ENCODE data around the gene ALK.

Gene ALK

GRCh38 chr2:29367986-29368658 lies 553.3 kb downstream of the ALK start:
- Histone ChIP-seq H4K20me1 (ENCODE audit: insufficient read depth) (no peaks in the 10 kb centered on the region), H3K4me1 (ENCODE audit: low read depth, poor library complexity, severe bottlenecking) (no peaks in the 10 kb centered on the region), H3K36me3 (ENCODE audit: insufficient read depth) (no peaks in the 10 kb centered on the region), H3K4me3 (IDR thresholded peaks at IDR 0.05; ENCODE audit: insufficient read depth, low read depth, low read length) (no peak overlapping the region), H3K79me2 (ENCODE audit: insufficient read depth, low read depth) (no peaks in the 10 kb centered on the region), H3K27me3 (ENCODE audit: insufficient read depth, low read depth) (no peaks in the 10 kb centered on the region), H2AFZ (ENCODE audit: low read depth) (no peak overlapping the region), H3K27ac (no peak overlapping the region), H3K4me2 (no peak overlapping the region), H3K9ac (no peak overlapping the region)
- no peak for TF ChIP-seq CTCF (conservative IDR thresholded peaks at IDR 0.05; ENCODE audit: low read depth, low read length)

GRCh38 chr2:29363111-29363510 lies 558.3 kb downstream of the ALK start:
- H2AFZ ChIP-seq (ENCODE audit: low read depth): no peak overlapping the region
- no peak overlapping the region for H3K4me3 ChIP-seq (IDR thresholded peaks at IDR 0.05; ENCODE audit: insufficient read depth, low read depth, low read length)
- H4K20me1 ChIP-seq (ENCODE audit: insufficient read depth): no peaks in the 10 kb centered on the region
- no peaks in the 10 kb centered on the region for H3K27me3 ChIP-seq (ENCODE audit: insufficient read depth, low read depth)
- TF ChIP-seq CTCF (conservative IDR thresholded peaks at IDR 0.05; ENCODE audit: low read depth, low read length): no peak
- no peaks in the 10 kb centered on the region for H3K36me3 ChIP-seq (ENCODE audit: insufficient read depth)
- no peaks in the 10 kb centered on the region for H3K4me1 ChIP-seq (ENCODE audit: low read depth, poor library complexity, severe bottlenecking)
- H3K4me2 ChIP-seq: no peak overlapping the region
- H3K9ac ChIP-seq: no peak overlapping the region
- no peak overlapping the region for H3K27ac ChIP-seq
- no peaks in the 10 kb centered on the region for H3K79me2 ChIP-seq (ENCODE audit: insufficient read depth, low read depth)

- H4K20me1 ChIP-seq (ENCODE audit: insufficient read depth): no peaks in the 10 kb centered on the region
- no peaks in the 10 kb centered on the region for H3K36me3 ChIP-seq (ENCODE audit: insufficient read depth)
- no peak overlapping the region for H3K27ac ChIP-seq
- H2AFZ ChIP-seq (ENCODE audit: low read depth): no peak overlapping the region
- no peak overlapping the region for H3K4me2 ChIP-seq
- no peak overlapping the region for H3K4me3 ChIP-seq (IDR thresholded peaks at IDR 0.05; ENCODE audit: insufficient read depth, low read depth, low read length)
- TF ChIP-seq CTCF (conservative IDR thresholded peaks at IDR 0.05; ENCODE audit: low read depth, low read length): no peak
- no peaks in the 10 kb centered on the region for H3K79me2 ChIP-seq (ENCODE audit: insufficient read depth, low read depth)
- no peak overlapping the region for H3K9ac ChIP-seq
- H3K27me3 ChIP-seq (ENCODE audit: insufficient read depth, low read depth): no peaks in the 10 kb centered on the region
- H3K4me1 ChIP-seq (ENCODE audit: low read depth, poor library complexity, severe bottlenecking): no peaks in the 10 kb centered on the region
These were observed 560.2 kb downstream of the ALK start for GRCh38 chr2:29361231-29361630.

- no peaks in the 10 kb centered on the region for H3K36me3 ChIP-seq (ENCODE audit: insufficient read depth)
- TF ChIP-seq CTCF (conservative IDR thresholded peaks at IDR 0.05; ENCODE audit: low read depth, low read length): no peak
- H3K4me3 ChIP-seq (IDR thresholded peaks at IDR 0.05; ENCODE audit: insufficient read depth, low read depth, low read length): no peak overlapping the region
- no peak overlapping the region for H3K4me2 ChIP-seq
- no peaks in the 10 kb centered on the region for H3K27me3 ChIP-seq (ENCODE audit: insufficient read depth, low read depth)
- H3K4me1 ChIP-seq (ENCODE audit: low read depth, poor library complexity, severe bottlenecking): no peaks in the 10 kb centered on the region
- no peaks in the 10 kb centered on the region for H4K20me1 ChIP-seq (ENCODE audit: insufficient read depth)
- H3K79me2 ChIP-seq (ENCODE audit: insufficient read depth, low read depth): no peaks in the 10 kb centered on the region
- no peak overlapping the region for H2AFZ ChIP-seq (ENCODE audit: low read depth)
- no peak overlapping the region for H3K27ac ChIP-seq
- no peak overlapping the region for H3K9ac ChIP-seq
These were observed 561.2 kb downstream of the ALK start for GRCh38 chr2:29360016-29360784.
